ENCODE measurements around the gene CLOCK. TPM values are rescaled to one million over a fixed set of nuclear protein-coding genes. Genes with fewer than 3 reads are reported as not detected.

Gene CLOCK
- total RNA-seq, 2 experiments from 2014 or later, result 8.2 to 8.8 TPM

DNA sequence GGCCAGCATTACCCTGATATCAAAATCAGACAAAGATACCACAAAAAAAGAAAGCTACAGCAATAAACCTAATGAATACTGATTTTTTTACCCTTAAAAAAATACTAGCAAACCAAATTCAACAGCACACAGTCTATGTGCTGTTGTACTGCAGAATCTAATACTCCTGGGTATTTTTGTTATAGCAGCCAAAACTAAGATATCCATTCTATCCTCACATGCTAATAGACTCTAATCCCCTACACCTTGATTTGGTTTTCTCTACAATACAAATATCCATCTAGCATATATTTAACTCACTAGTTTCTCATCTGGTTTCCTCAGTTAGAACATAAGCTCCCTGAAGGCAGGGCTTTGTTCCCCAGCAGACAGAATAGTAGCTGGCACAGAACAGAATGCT lies 12.4 kb downstream of the CLOCK start:
- Mint-ChIP-seq H3K4me1 (ENCODE audit: low read depth) (peaks cover 25% of the 10 kb centered on the region), H3K9me3 (peaks cover 27% of the 10 kb centered on the region), H3K36me3 (ENCODE audit: low read depth) (peaks cover 47% of the 10 kb centered on the region), H3K27ac (no peak overlapping the region), H3K27me3 (no peaks in the 10 kb centered on the region), H3K4me3 (no peak overlapping the region)
- DNase-seq, result no peak
- ChIA-PET POLR2A (no interaction called here), CTCF (no interaction called here)
- intact Hi-C loops (cut with micrococcal nuclease), result no loop called here
- TF ChIP-seq CTCF (IDR thresholded peaks at IDR 0.05), result no peak
- no peak for ATAC-seq

- Mint-ChIP-seq H3K9me3 (peaks cover 29% of the 10 kb centered on the region), H3K4me1 (ENCODE audit: low read depth) (peaks cover 7% of the 10 kb centered on the region), H3K4me3 (no peak overlapping the region), H3K27me3 (no peaks in the 10 kb centered on the region), H3K36me3 (ENCODE audit: low read depth) (peaks cover 51% of the 10 kb centered on the region), H3K27ac (no peak overlapping the region)
- ChIA-PET CTCF (interaction anchor here (1.4 kb wide), 1 partner anchor 12 kb away, joined by 4 read pairs; no protein-coding TSS in a partner anchor), POLR2A (no interaction called here)
- intact Hi-C loops (cut with micrococcal nuclease), result no loop called here
- TF ChIP-seq CTCF (IDR thresholded peaks at IDR 0.05), result no peak
- DNase-seq (no peak), ATAC-seq (no peak)
Observed at GRCh38 chr4:55530691-55531090, 16.0 kb downstream of the CLOCK start.

DNA sequence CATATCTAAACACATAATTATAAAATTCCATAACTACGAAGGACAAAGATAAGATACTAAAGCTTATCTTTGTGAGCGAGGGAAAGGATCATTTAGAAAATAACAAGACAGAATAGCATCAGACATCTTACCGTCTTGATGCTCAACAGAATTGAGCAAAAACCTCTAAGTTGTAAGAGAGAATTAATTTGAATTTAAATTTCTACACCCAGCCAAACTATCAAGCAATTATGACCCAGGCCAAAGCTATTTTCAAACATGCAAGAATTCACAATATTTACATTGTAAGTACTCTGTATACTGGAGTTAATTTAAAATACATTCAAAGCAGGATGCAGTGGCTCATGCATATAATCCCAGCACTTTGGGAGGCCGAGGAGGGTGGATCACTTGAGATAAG lies 16.5 kb downstream of the CLOCK start:
- POLR2A ChIA-PET, result no interaction called here

GRCh38 chr4:55528491-55528890 lies 18.2 kb downstream of the CLOCK start:
- DNase-seq (no peak), ATAC-seq (no peak)
- peaks cover 40% of the 10 kb centered on the region for H3K36me3 Mint-ChIP-seq (ENCODE audit: low read depth)
- TF ChIP-seq CTCF (IDR thresholded peaks at IDR 0.05), result no peak
- H3K9me3 Mint-ChIP-seq, result peaks cover 22% of the 10 kb centered on the region
- intact Hi-C loops (cut with micrococcal nuclease), result no loop called here
- ChIA-PET CTCF (interaction anchor here (0.6 kb wide), 1 partner anchor 16 kb away, joined by 3 read pairs; no protein-coding TSS in a partner anchor), POLR2A (interaction anchor here (1.1 kb wide), 1 partner anchor 21 kb away, joined by 3 read pairs; no protein-coding TSS in a partner anchor)
- H3K27ac Mint-ChIP-seq, result no peak overlapping the region
- no peak overlapping the region for H3K4me3 Mint-ChIP-seq
- no peaks in the 10 kb centered on the region for H3K27me3 Mint-ChIP-seq
- H3K4me1 Mint-ChIP-seq (ENCODE audit: low read depth), result peaks cover 10% of the 10 kb centered on the region

More for the DNA sequence above, 16.5 kb downstream of the CLOCK start:
- Mint-ChIP-seq H3K9me3 (peaks cover 29% of the 10 kb centered on the region), H3K4me3 (no peak overlapping the region), H3K36me3 (ENCODE audit: low read depth) (peaks cover 51% of the 10 kb centered on the region), H3K4me1 (ENCODE audit: low read depth) (peaks cover 7% of the 10 kb centered on the region), H3K27ac (no peak overlapping the region), H3K27me3 (no peaks in the 10 kb centered on the region)
- DNase-seq, result no peak
- no peak for TF ChIP-seq CTCF (IDR thresholded peaks at IDR 0.05)
- ATAC-seq, result no peak
- CTCF ChIA-PET, result interaction anchor here (1.0 to 1.4 kb wide), 2 partner anchors 12 to 24 kb away, joined by 3 to 4 read pairs; no protein-coding TSS in a partner anchor
- intact Hi-C loops (cut with micrococcal nuclease), result no loop called here

- TF ChIP-seq CTCF (IDR thresholded peaks at IDR 0.05), result no peak
- H3K9me3 Mint-ChIP-seq, result peaks cover 9% of the 10 kb centered on the region
- no peaks in the 10 kb centered on the region for H3K27me3 Mint-ChIP-seq
- no peak overlapping the region for H3K27ac Mint-ChIP-seq
- peaks cover 13% of the 10 kb centered on the region for H3K4me1 Mint-ChIP-seq (ENCODE audit: low read depth)
- DNase-seq (no peak), ATAC-seq (no peak)
- peaks cover 15% of the 10 kb centered on the region for H3K36me3 Mint-ChIP-seq (ENCODE audit: low read depth)
- H3K4me3 Mint-ChIP-seq, result no peak overlapping the region
- ChIA-PET CTCF (no interaction called here), POLR2A (no interaction called here)
- intact Hi-C loops (cut with micrococcal nuclease), result no loop called here
Observed at GRCh38 chr4:55524844-55525571, 21.7 kb downstream of the CLOCK start.

All from activated CD8-positive, alpha-beta T cell treated with anti-CD3 and anti-CD28 coated beads for 36 hours (primary cell).